ENCODE data around the gene DDX3Y.

DDX3Y gene

DNA sequence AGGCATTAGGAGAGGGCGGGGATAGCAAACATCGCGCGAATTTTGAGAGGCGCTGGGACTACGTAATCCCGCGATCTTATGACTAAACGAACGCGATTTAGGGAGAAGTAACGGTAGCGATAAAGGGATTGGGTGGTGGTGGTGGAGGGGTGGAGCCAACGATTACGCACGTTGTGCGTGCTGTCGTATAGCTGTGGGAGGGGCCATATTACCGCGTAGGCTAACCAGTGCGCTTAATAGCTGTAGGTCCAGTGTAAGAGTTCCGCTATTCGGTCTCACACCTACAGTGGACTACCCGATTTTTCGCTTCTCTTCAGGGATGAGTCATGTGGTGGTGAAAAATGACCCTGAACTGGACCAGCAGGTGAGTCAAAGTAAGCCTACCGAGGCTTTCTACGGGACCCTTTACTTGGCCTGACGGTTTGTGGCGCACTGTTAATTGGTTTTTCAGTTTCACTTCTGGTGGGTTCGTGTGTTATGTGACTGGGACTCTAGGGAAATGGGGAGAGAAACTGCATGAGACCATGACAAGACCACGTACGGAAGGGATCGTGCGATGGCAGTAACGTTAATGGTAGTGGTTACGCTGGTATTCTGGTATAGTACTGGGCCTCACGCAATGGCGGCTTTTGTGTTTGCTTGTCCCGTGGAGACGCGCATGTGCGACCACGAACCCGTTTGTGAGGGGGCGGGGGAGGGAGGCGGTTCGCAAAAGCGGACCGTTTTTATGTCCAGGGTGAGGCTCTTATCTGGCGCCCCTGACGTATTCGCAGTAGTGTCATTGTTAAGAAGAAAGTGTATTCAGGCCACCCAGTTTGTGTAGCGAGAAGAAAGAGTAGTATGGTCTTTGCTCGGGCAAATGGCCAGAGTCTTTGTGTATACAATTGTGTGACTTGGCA, at the start of gene DDX3Y:
TSS of gene DDX3Y (plus strand) at position 251 of the 899 bp plus-strand sequence. CDS start at position 320, 69 bp downstream.
- DNase-seq: no peak

DNA sequence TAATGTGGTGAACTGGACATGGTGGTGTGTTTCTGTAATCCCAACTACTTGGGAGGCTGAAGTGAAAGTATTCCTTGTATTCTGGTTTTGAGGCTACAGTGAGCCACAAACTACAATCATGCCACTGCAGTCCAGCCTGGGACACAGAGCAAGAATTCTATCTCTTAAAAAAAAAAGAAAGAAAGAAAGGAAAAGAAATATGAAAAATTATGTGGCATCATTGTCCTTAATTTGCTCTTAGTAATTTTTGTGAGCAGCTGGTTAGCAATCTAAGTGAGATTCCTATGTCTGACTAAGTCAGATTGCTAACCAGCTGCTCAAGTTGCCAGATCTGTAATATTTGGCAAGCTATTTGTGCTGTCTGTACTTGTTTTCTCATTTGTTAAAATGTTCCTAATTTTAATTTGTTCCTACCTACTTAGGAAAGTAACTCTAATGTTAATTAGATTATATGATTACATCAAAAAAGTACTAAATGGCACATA, 48.8 kb upstream of the DDX3Y start:
- DNase-seq: no peak

DNA sequence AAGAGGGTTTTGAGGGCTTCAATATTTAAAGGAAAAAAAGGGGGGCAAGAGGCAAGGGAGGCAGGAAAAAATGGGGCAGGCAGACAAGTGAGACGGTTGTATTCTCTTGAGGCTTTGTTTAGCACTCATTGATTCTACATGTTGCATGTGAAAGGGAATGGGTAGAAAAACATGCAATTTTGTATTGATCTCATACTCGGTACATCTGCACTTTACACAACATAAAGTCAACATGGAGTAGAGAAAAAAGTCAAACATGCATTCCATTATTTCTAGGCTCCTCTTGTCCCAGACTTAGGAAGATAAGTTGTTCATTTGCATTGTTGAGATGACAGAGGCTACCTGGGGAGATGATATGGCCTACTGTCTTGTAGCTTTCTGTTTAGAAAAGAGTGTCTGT, 36.7 kb upstream of the DDX3Y start:
- DNase-seq: no peak

DNA sequence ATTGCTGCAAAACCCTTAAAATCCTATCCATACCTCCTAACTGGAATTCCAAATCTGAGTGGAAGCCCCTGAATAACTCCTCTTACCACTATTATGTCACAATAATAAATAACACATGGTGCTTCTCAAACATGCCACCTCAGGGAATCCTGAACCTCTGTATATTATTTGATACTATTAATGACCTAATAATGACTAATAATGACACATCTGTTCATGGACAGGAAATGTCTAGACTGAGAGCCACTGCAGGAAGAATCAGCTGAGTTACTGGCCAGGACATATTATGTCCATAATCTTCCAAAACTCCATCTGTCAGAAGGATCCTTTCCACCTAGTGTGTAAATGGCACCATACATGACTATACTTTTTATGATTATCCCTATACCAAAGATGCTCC, 7.7 kb upstream of the DDX3Y start:
- DNase-seq: no peak

DNA sequence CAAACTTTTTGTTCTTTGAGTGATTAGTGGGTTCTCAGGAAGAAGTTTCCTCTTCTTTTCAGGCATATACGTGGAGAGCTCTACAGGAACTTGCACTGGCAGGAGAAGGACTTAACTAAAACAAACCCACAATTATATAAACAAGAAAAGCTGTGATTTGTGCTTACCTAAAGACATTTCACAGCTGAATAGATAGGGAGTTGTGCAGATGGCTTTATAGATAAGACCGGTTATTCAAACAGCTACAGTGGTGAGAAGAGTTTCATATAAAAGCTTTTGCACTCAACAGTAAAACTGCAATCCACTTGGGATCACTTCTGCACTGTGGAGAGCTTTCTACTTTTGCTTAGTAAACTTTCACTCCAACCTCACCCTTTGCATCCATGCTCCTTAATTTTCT, 6.1 kb upstream of the DDX3Y start:
- no peak for DNase-seq

DNA sequence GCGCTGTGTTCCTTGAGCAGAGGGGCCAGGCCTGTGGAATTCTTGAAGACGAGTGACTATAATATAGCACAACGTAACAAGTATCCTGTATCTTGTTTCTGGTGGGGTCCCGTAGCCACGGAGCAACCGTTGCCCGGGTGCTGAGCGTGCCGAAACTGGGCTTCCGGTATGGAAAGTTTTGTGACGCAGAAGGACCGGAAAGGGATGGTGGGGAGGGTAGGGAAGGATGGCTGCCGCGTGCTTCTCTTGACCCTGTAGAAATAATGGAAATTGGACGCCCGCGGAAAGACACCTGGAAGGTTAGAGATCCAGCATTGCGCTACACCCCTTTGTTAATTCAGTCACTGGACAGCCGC, 827 bp downstream of the DDX3Y start:
- no peak for DNase-seq

DNA sequence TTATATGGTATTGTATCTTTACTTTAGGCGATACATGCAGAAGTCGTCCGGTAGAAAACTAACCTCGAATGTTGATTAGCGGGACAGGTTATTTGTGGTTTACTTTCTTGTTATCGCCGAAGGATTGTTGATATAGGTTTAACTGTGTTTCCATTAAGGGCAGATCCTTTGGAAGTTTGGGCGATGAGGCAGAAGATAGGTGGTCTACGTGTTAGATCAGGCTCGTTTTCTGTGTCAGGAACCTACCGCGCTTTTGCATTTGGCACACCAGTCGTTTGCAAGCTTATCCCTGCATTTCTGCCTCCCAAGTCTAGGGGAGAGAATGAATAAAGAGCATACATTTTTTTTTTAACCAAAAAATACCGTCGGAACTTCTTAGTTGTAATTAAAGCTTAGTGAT, 1.2 kb downstream of the DDX3Y start:
- DNase-seq: no peak

DNA sequence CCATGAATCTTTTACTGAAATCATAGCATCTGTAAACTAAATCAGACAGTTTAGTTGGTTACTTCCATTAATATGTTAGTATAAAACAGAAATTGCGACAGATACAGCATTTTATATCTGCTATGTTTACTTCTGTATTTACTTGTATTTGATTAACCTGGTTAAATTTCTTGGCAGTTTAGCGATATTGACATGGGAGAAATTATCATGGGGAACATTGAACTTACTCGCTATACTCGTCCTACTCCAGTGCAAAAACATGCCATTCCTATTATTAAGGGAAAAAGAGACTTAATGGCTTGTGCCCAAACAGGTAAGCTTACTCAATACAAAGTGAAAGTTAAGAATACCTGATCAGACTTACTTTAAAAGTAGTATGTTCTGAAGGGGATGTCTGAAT, 8.9 kb downstream of the DDX3Y start:
- no peak for DNase-seq

DNA sequence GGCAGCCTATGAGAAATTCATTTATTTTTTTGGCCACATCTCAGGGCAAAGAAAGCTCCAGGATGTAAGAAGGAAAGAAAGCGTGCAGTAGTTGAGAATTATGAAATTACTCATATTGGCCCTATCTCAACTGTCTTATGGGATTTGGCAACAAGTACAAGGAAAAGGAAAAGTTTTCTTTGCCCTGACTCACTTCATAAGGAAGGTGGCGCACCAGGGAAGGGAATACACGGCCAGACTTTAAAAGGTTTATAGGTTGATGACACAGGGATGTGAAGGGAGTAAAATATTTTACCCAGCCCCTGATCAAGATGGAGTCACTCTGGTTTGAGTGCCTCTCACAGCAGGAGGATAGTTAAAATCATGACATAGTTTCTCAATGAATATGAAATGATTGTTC, 23.4 kb downstream of the DDX3Y start:
- DNase-seq: no peak

DNA sequence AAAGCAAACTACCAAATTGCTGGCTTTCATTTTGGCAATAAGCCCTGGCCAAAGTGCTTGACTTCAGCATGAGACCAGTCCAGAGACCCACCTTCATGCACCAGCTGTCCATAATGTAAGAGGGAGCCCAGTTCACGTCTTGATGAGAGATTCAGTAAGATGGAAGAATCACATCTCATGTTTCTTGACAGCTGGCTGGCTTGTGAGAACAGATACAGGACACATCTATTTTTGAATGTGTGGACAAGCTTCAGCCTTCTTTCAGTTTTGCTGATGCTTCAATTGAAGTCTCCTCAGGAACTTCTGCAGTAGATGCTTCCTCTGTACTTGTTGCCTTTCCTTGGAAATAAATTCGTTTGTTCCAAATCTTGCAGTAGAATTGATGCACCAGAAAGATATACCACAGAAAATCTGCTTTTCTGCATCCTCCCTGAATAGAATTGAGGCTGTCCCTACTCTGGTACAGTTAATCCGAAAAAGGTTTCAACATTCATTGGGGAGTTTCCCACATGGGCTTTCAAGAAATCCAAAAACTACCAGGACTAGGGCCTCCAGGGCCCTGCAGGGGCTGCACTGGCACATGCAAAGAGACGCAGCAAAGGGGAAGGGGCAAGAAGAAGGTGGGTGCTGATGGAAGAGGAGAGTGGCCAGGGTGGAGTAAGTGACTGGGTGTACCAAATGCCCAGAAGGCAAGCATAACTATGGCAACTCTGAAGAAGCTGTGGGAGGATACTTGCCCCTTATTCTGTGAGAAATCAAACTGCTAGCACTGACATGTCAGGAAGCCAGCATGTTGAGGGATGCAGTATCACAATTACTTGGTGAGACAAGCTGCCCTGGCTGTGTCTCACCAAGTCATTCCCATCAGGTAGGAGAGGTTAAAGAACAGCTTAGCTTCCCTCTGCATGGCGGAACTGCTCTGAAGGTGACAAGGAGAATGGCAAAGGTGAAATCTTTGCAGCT, 37.3 kb downstream of the DDX3Y start:
- DNase-seq: no peak

Measured in NCI-H187 (cell line).